Measurements from ENCODE around the gene ITCH. TPM values are rescaled to one million over a fixed set of nuclear protein-coding genes. Genes with fewer than 3 reads are reported as not detected.
A peak's percentile ranks its signal among the peaks of the same experiment; 100 is the strongest.
"Not testable (repeated sequence)": the region's sequence is repeated elsewhere in the genome, so short reads cannot be mapped to it uniquely, and the experiment has no call there.

ITCH gene
- total RNA-seq, 1 experiment from 2014 or later, result 68.3 TPM

GRCh38 chr20:34367155-34367554 lies 4.1 kb downstream of the ITCH start:
- no peak for DNase-seq (ENCODE audit: unreplicated experiment)
- no peaks in the 10 kb centered on the region for H3K9me3 Mint-ChIP-seq (ENCODE audit: unreplicated experiment)
- H3K27ac Mint-ChIP-seq (ENCODE audit: low read depth, unreplicated experiment), result peak overlapping the region; percentile 70
- intact Hi-C loops (cut with micrococcal nuclease), result no loop called here
- H3K4me1 Mint-ChIP-seq (ENCODE audit: insufficient read depth, unreplicated experiment), result peaks cover 18% of the 10 kb centered on the region
- H3K4me3 Mint-ChIP-seq (ENCODE audit: unreplicated experiment), result no peak overlapping the region
- POLR2A ChIA-PET, result interaction anchor here (0.6 to 2.4 kb wide), 5 partner anchors 12 to 95 kb away, joined by 3 to 11 read pairs (median 5); no protein-coding TSS in a partner anchor
- no TSS peak for BruUV-seq (replicated peaks)
- no peaks in the 10 kb centered on the region for H3K27me3 Mint-ChIP-seq (ENCODE audit: insufficient read depth, unreplicated experiment)
- TF ChIP-seq, protein P1, sequence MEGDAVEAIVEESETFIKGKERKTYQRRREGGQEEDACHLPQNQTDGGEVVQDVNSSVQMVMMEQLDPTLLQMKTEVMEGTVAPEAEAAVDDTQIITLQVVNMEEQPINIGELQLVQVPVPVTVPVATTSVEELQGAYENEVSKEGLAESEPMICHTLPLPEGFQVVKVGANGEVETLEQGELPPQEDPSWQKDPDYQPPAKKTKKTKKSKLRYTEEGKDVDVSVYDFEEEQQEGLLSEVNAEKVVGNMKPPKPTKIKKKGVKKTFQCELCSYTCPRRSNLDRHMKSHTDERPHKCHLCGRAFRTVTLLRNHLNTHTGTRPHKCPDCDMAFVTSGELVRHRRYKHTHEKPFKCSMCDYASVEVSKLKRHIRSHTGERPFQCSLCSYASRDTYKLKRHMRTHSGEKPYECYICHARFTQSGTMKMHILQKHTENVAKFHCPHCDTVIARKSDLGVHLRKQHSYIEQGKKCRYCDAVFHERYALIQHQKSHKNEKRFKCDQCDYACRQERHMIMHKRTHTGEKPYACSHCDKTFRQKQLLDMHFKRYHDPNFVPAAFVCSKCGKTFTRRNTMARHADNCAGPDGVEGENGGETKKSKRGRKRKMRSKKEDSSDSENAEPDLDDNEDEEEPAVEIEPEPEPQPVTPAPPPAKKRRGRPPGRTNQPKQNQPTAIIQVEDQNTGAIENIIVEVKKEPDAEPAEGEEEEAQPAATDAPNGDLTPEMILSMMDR (IDR thresholded peaks at IDR 0.05; ENCODE audit: unreplicated experiment), result no peak
- CTCF ChIA-PET, result interaction anchor here (0.5 to 3.7 kb wide), 4 partner anchors 9 to 158 kb away, joined by 3 to 26 read pairs (median 10); no protein-coding TSS in a partner anchor
- peaks cover 64% of the 10 kb centered on the region for H3K36me3 Mint-ChIP-seq (ENCODE audit: insufficient read depth, unreplicated experiment)

DNA sequence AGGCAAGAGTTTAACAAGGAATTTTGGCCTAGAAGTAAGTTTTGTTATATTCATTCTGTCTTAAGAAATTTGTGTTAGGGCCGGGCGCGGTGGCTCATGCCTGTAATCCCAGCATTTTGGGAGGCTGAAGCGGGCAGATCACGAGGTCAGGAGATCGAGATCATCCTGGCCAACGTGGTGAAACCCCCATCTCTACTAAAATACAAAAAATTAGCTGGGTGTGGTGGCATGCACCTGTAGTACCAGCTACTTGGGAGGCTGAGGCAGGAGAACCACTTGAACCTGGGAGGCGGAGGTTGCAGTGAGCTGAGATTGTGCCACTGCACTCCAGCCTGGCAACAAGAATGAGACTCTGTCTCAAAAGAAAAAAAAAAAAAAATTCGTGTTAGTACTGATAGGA lies 4.8 kb downstream of the ITCH start:
- intact Hi-C loops (cut with micrococcal nuclease); DNase-seq (ENCODE audit: unreplicated experiment); H3K9me3 Mint-ChIP-seq (ENCODE audit: unreplicated experiment); H3K4me3 Mint-ChIP-seq (ENCODE audit: unreplicated experiment); H3K27me3 Mint-ChIP-seq (ENCODE audit: insufficient read depth, unreplicated experiment); BruUV-seq (replicated peaks): not testable (repeated sequence)
- ChIA-PET CTCF (interaction anchor here (3.7 kb wide), 1 partner anchor 55 kb away, joined by 26 read pairs; no protein-coding TSS in a partner anchor), POLR2A (interaction anchor here (1.0 to 2.4 kb wide), 4 partner anchors 11 to 55 kb away, joined by 3 to 11 read pairs (median 4); no protein-coding TSS in a partner anchor)
- peak overlapping the region; percentile 70 for H3K27ac Mint-ChIP-seq (ENCODE audit: low read depth, unreplicated experiment)
- H3K36me3 Mint-ChIP-seq (ENCODE audit: insufficient read depth, unreplicated experiment), result peaks cover 70% of the 10 kb centered on the region
- H3K4me1 Mint-ChIP-seq (ENCODE audit: insufficient read depth, unreplicated experiment), result peaks cover 18% of the 10 kb centered on the region

DNA sequence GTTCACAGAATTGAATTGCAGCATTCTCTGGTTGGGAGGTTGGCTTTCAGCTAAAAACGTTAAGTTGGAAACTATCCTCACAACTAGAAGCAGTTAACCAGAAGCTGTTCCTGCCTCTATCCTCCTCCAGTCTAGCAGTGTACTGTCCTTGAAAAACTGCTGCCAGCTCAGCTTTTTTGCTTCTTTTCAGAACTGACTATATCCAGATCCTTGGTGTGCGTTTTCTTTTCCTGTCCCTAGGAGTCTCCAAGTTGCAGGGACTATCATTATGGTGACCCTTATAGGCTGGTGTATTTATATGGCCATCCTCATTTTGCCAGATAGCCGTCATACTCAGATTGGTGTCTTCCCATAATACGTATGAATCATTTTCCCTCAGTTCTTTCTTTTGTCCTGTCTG lies 5.5 kb downstream of the ITCH start:
- no TSS peak for BruUV-seq (replicated peaks)
- H3K27ac Mint-ChIP-seq (ENCODE audit: low read depth, unreplicated experiment), result peak overlapping the region; percentile 24
- H3K36me3 Mint-ChIP-seq (ENCODE audit: insufficient read depth, unreplicated experiment), result peaks cover 71% of the 10 kb centered on the region
- peaks cover 18% of the 10 kb centered on the region for H3K4me1 Mint-ChIP-seq (ENCODE audit: insufficient read depth, unreplicated experiment)
- ChIA-PET POLR2A (interaction anchor here (1.0 to 2.2 kb wide), 2 partner anchors 17 to 56 kb away, joined by 3 to 5 read pairs; no protein-coding TSS in a partner anchor), CTCF (interaction anchor here (3.7 kb wide), 1 partner anchor 55 kb away, joined by 26 read pairs; no protein-coding TSS in a partner anchor)
- H3K4me3 Mint-ChIP-seq (ENCODE audit: unreplicated experiment), result no peak overlapping the region
- no peaks in the 10 kb centered on the region for H3K27me3 Mint-ChIP-seq (ENCODE audit: insufficient read depth, unreplicated experiment)
- TF ChIP-seq, protein P1 (IDR thresholded peaks at IDR 0.05; ENCODE audit: unreplicated experiment), result no peak
- no peak for DNase-seq (ENCODE audit: unreplicated experiment)
- intact Hi-C loops (cut with micrococcal nuclease), result no loop called here
- no peaks in the 10 kb centered on the region for H3K9me3 Mint-ChIP-seq (ENCODE audit: unreplicated experiment)

GRCh38 chr20:34369265-34369664 lies 6.2 kb downstream of the ITCH start:
- CTCF ChIA-PET, result interaction anchor here (1.0 to 1.4 kb wide), 2 partner anchors 14 to 56 kb away, joined by 4 read pairs; no protein-coding TSS in a partner anchor
- DNase-seq (ENCODE audit: unreplicated experiment), result no peak
- Mint-ChIP-seq H3K4me3 (ENCODE audit: unreplicated experiment) (no peak overlapping the region), H3K27me3 (ENCODE audit: insufficient read depth, unreplicated experiment) (no peaks in the 10 kb centered on the region), H3K27ac (ENCODE audit: low read depth, unreplicated experiment) (peak overlapping the region; percentile 24), H3K4me1 (ENCODE audit: insufficient read depth, unreplicated experiment) (peaks cover 18% of the 10 kb centered on the region), H3K36me3 (ENCODE audit: insufficient read depth, unreplicated experiment) (peaks cover 78% of the 10 kb centered on the region), H3K9me3 (ENCODE audit: unreplicated experiment) (no peaks in the 10 kb centered on the region)
- no TSS peak for BruUV-seq (replicated peaks)
- intact Hi-C loops (cut with micrococcal nuclease), result no loop called here
- TF ChIP-seq, protein P1 (IDR thresholded peaks at IDR 0.05; ENCODE audit: unreplicated experiment), result no peak
- POLR2A ChIA-PET, result interaction anchor here (0.9 to 2.2 kb wide), 2 partner anchors 34 to 56 kb away, joined by 3 to 5 read pairs; no protein-coding TSS in a partner anchor
